PFSK-1 (cell line): Measurements from ENCODE around the gene FNBP1.

Source experiments
- FOXP2 ChIP-seq: optimal IDR thresholded peaks from 2 replicates; pipeline ENCODE3; 2011; ENCODE audit warnings: borderline replicate concordance, control low read depth, inconsistent platforms; ENCODE audit not compliant: insufficient read depth; ENCODE audit errors: extremely low read length, extremely low read depth
- POLR2AphosphoS5 ChIP-seq: IDR thresholded peaks from 2 replicates; pipeline ENCODE4 v1.6.1; 2012; ENCODE audit warnings: low read depth, mild to moderate bottlenecking, control low read depth, low read length, moderate library complexity
- REST ChIP-seq, 2 experiments: IDR thresholded peaks; 2 replicates each; pipeline versions ENCODE4 v1.6.1 to v1.8.0; 2011 to 2012; ENCODE audit warnings: low read depth in 2 of 2, low read length in 2 of 2, control low read depth in 1 of 2, inconsistent platforms in 1 of 2, mild to moderate bottlenecking in 1 of 2, moderate library complexity in 1 of 2; ENCODE audit not compliant: insufficient read depth in 1 of 2
- SIN3A ChIP-seq: IDR thresholded peaks from 2 replicates; pipeline ENCODE4 v1.6.1; 2012; ENCODE audit warnings: mild to moderate bottlenecking, low read length, moderate library complexity, borderline replicate concordance; ENCODE audit not compliant: insufficient read depth
- TAF1 ChIP-seq: IDR thresholded peaks from 2 replicates; pipeline ENCODE4 v1.6.1; 2012; ENCODE audit warnings: low read length, control low read depth, borderline replicate concordance; ENCODE audit not compliant: insufficient read depth

Gene FNBP1

GRCh38 chr9:130023994-130024596 lies 18.9 kb downstream of the FNBP1 start:
- TF ChIP-seq SIN3A: no peak
- no peak for TF ChIP-seq FOXP2
- no peak for TF ChIP-seq TAF1
- no peak for TF ChIP-seq REST (IDR thresholded peaks at IDR 0.05; ENCODE audit: insufficient read depth in 1 of 2, low read depth in 2 of 2, low read length in 2 of 2)
- TF ChIP-seq POLR2AphosphoS5: no peak

- TF ChIP-seq REST (IDR thresholded peaks at IDR 0.05; ENCODE audit: insufficient read depth in 1 of 2, low read depth in 2 of 2, low read length in 2 of 2) (no peak), POLR2AphosphoS5 (no peak), SIN3A (no peak), TAF1 (no peak), FOXP2 (no peak)
Observed at GRCh38 chr9:130023144-130023787, 19.7 kb downstream of the FNBP1 start.

DNA sequence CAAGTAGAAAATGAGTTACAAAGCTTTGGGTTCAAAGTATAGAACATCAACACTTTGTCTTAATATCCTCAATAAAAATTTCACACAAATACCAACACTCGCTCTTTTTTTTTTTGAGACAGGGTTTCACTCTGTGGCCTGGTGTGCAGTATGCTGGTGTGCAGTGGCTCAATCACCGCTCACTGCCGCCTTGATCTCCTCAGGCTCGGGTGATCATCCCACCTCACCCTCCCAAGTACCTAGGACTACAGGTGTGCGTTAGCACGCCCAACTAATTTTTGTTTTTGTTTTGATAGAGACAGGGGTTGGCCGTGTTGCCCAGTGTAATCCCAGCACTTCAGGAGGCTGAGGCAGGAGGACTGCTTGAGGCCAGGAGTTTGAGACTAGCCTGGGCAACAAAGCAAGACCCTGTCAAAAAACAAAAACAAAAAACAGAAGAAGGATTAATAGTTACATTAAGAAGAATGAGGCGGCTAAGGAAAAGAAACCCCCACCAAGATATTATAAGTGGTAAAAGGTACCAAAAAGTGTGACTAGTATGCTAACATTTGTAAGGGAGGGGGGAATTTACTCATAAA lies 20.3 kb downstream of the FNBP1 start:
- no peak for TF ChIP-seq REST (IDR thresholded peaks at IDR 0.05; ENCODE audit: insufficient read depth in 1 of 2, low read depth in 2 of 2, low read length in 2 of 2)
- no peak for TF ChIP-seq SIN3A
- TF ChIP-seq POLR2AphosphoS5: no peak
- no peak for TF ChIP-seq FOXP2
- no peak for TF ChIP-seq TAF1

DNA sequence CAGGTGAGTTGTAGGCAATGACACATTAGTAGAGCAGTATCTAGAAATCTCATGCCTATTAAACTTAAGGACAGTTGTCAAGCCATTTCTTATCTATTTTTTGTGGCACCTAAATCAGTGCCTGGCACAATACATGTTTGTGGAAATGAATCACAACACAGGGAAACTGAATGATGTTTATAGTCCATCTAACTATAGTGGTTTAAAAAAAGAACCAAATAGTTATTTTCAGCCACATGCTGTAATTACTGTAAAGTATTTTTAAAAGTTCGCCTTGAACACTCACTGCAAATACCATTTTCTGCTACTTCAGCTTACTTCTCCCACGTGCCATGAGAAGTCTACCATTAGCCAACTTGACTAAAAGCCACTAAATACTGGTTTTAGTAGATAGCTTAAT lies 21.9 kb downstream of the FNBP1 start:
- TF ChIP-seq FOXP2 (no peak), SIN3A (no peak), TAF1 (no peak), REST (IDR thresholded peaks at IDR 0.05; ENCODE audit: insufficient read depth in 1 of 2, low read depth in 2 of 2, low read length in 2 of 2) (no peak), POLR2AphosphoS5 (no peak)
